ENCODE measurements around the gene BTBD9.

Gene BTBD9

GRCh38 chr6:38187811-38188590 lies 451.7 kb downstream of the BTBD9 start:
- DNase-seq: no peak

GRCh38 chr6:38187325-38187724 lies 452.4 kb downstream of the BTBD9 start:
- no peak for DNase-seq

GRCh38 chr6:38185752-38186151 lies 454.0 kb downstream of the BTBD9 start:
- no peak for DNase-seq

GRCh38 chr6:38185244-38185643 lies 454.5 kb downstream of the BTBD9 start:
- no peak for DNase-seq

- no peak for DNase-seq
These were observed 455.1 kb downstream of the BTBD9 start for GRCh38 chr6:38184585-38185080.

- DNase-seq: no peak
These were observed 455.7 kb downstream of the BTBD9 start for GRCh38 chr6:38183856-38184584.

- no peak for DNase-seq
These were observed 457.3 kb downstream of the BTBD9 start for GRCh38 chr6:38182426-38182825.

GRCh38 chr6:38180586-38180985 lies 459.1 kb downstream of the BTBD9 start:
- no peak for DNase-seq

- DNase-seq: no peak
These were observed 459.8 kb downstream of the BTBD9 start for GRCh38 chr6:38179794-38180430.

- peak; percentile 67 for DNase-seq
These were observed 460.4 kb downstream of the BTBD9 start for GRCh38 chr6:38179300-38179699.

- no peak for DNase-seq
These were observed 461.2 kb downstream of the BTBD9 start for GRCh38 chr6:38178584-38178886.

- no peak for DNase-seq
These were observed 461.7 kb downstream of the BTBD9 start for GRCh38 chr6:38177882-38178583.

- DNase-seq: no peak
These were observed 462.7 kb downstream of the BTBD9 start for GRCh38 chr6:38176797-38177751.

GRCh38 chr6:38175786-38176185 lies 463.9 kb downstream of the BTBD9 start:
- no peak for DNase-seq

GRCh38 chr6:38174806-38175495 lies 464.8 kb downstream of the BTBD9 start:
- no peak for DNase-seq

- DNase-seq: no peak
These were observed 465.4 kb downstream of the BTBD9 start for GRCh38 chr6:38174315-38174714.

GRCh38 chr6:38173909-38174308 lies 465.8 kb downstream of the BTBD9 start:
- DNase-seq: no peak

- no peak for DNase-seq
These were observed 466.9 kb downstream of the BTBD9 start for GRCh38 chr6:38172739-38173410.

- DNase-seq: no peak
These were observed 467.6 kb downstream of the BTBD9 start for GRCh38 chr6:38171997-38172738.
